ENCODE measurements around the gene SLC19A3. TPM values are rescaled to one million over a fixed set of nuclear protein-coding genes. Genes with fewer than 3 reads are reported as not detected.
"Not testable (repeated sequence)": the region's sequence is repeated elsewhere in the genome, so short reads cannot be mapped to it uniquely, and the experiment has no call there.

The SLC19A3 gene
- 1 to 10 TPM in 3 of 8 experiments, under 1 TPM in 5; 0.27 to 7.5 (median 0.78) TPM for total RNA-seq

GRCh38 chr2:227717687-227718567, at the start of gene SLC19A3:
Gene SLC19A3, minus strand, starts transcription at chr2:227718028. Its CDS starts 15,710 bp downstream, at chr2:227702318.
- 0 to 30% (median 7%) methylated on average over 2 to 20 of the region's 35 CpGs; no CpG with 5 or more reads in 1 of the 10 experiments for WGBS, 10 experiments
- ATAC-seq (replicated peaks in 6 of 8) = peak; percentile 92 to 100 (median 99)
- Histone ChIP-seq H3K4me3 (peak within 1 kb of the TSS; percentile 34 to 39 (median 37)), H3K4me1 (replicated peaks in 1 of 2) (no peaks in the 10 kb centered on the region), H3K27ac (no peak within 1 kb of the TSS)
- in situ Hi-C loops (cut with MboI; ENCODE audit: low pct_unique_long_range_greater_than_20kb in 2 of 9, low sequenced_read_pairs in 9 of 9, unreplicated experiment in 9 of 9) = no loop called here

GRCh38 chr2:227766373-227766883, 48.6 kb upstream of the SLC19A3 start:
- no peak overlapping the region for H3K4me3 ChIP-seq
- no peak overlapping the region for H3K27ac ChIP-seq
- 0 to 49% (median 23%) methylated on average over 2 to 10 of the region's 11 CpGs; no CpG with 5 or more reads in 1 of the 10 experiments for WGBS, 10 experiments
- in situ Hi-C loops (cut with MboI; ENCODE audit: low pct_unique_long_range_greater_than_20kb in 2 of 9, low sequenced_read_pairs in 9 of 9, unreplicated experiment in 9 of 9) = loop anchor here in 7 of 9 experiments (5.0 to 25.0 kb wide), 6 partner anchors 102 to 629 kb away; partner anchors contain the start of gene SCYGR5 (in 3 of the 7)
- ATAC-seq (replicated peaks in 6 of 8) = peak; percentile 91 to 100 (median 94)
- H3K4me1 ChIP-seq (replicated peaks in 1 of 2) = no peaks in the 10 kb centered on the region

- no peak overlapping the region for H3K27ac ChIP-seq
- in situ Hi-C loops (cut with MboI; ENCODE audit: low pct_unique_long_range_greater_than_20kb in 2 of 9, low sequenced_read_pairs in 9 of 9, unreplicated experiment in 9 of 9) = loop anchor here in 7 of 9 experiments (5.0 to 25.0 kb wide), 6 partner anchors 101 to 629 kb away; partner anchors contain the start of gene SCYGR5 (in 3 of the 7)
- 10 to 47% (median 26%) methylated on average over 2 to 4 of the region's 4 CpGs; no CpG with 5 or more reads in 1 of the 10 experiments for WGBS, 10 experiments
- no peaks in the 10 kb centered on the region for H3K4me1 ChIP-seq (replicated peaks in 1 of 2)
- ATAC-seq (replicated peaks in 6 of 8) = no peak
- H3K4me3 ChIP-seq = no peak overlapping the region
These were observed 48.1 kb upstream of the SLC19A3 start for GRCh38 chr2:227765788-227766372.

- ATAC-seq (replicated peaks in 6 of 8) = peak in 3 of 8 experiments; percentile 11 to 71 (median 51)
- no peaks in the 10 kb centered on the region for H3K4me1 ChIP-seq (replicated peaks in 1 of 2)
- in situ Hi-C loops (cut with MboI; ENCODE audit: low pct_unique_long_range_greater_than_20kb in 2 of 9, low sequenced_read_pairs in 9 of 9, unreplicated experiment in 9 of 9) = loop anchor here in 7 of 9 experiments (10.0 to 25.0 kb wide), 5 partner anchors 97 to 625 kb away; partner anchors contain the start of gene SCYGR5 (in 3 of the 7)
- H3K27ac ChIP-seq = no peak overlapping the region
- WGBS, 10 experiments = 30 to 58% (median 41%) methylated on average over 2 to 5 of the region's 6 CpGs; no CpG with 5 or more reads in 1 of the 10 experiments
- H3K4me3 ChIP-seq = no peak overlapping the region
These were observed 44.1 kb upstream of the SLC19A3 start for GRCh38 chr2:227761740-227762476.

GRCh38 chr2:227759411-227760118, 41.7 kb upstream of the SLC19A3 start:
- 47 to 71% (median 61%) methylated on average over 1 to 13 of the region's 13 CpGs; no CpG with 5 or more reads in 1 of the 10 experiments for WGBS, 10 experiments
- Histone ChIP-seq H3K4me3 (no peak overlapping the region), H3K4me1 (replicated peaks in 1 of 2) (no peaks in the 10 kb centered on the region), H3K27ac (no peak overlapping the region)
- in situ Hi-C loops (cut with MboI; ENCODE audit: low pct_unique_long_range_greater_than_20kb in 2 of 9, low sequenced_read_pairs in 9 of 9, unreplicated experiment in 9 of 9) = loop anchor here in 7 of 9 experiments (10.0 to 25.0 kb wide), 5 partner anchors 95 to 622 kb away; partner anchors contain the start of gene SCYGR5 (in 3 of the 7)
- peak in 4 of 8 experiments; percentile 35 to 80 (median 62) for ATAC-seq (replicated peaks in 6 of 8)

- H3K4me3 ChIP-seq; ATAC-seq (replicated peaks in 6 of 8); H3K4me1 ChIP-seq (replicated peaks in 1 of 2); H3K27ac ChIP-seq: not testable (repeated sequence)
- 0 to 100% (median 60%) methylated on average over 1 to 4 of the region's 4 CpGs; no CpG with 5 or more reads in 3 of the 10 experiments for WGBS, 10 experiments
- in situ Hi-C loops (cut with MboI; ENCODE audit: low pct_unique_long_range_greater_than_20kb in 2 of 9, low sequenced_read_pairs in 9 of 9, unreplicated experiment in 9 of 9) = loop anchor here in 7 of 9 experiments (25.0 kb wide), 4 partner anchors 94 to 619 kb away; partner anchors contain the start of gene SCYGR5 (in 2 of the 7)
These were observed 38.4 kb upstream of the SLC19A3 start for GRCh38 chr2:227756261-227756660.

GRCh38 chr2:227748079-227748478, 30.3 kb upstream of the SLC19A3 start:
- ATAC-seq (replicated peaks in 6 of 8) = peak in 1 of 8 experiments; percentile 36
- H3K27ac ChIP-seq = no peak overlapping the region
- no peak overlapping the region for H3K4me3 ChIP-seq
- WGBS, 10 experiments = 0 to 73% (median 54%) methylated on average over 1 to 6 of the region's 6 CpGs; no CpG with 5 or more reads in 1 of the 10 experiments
- H3K4me1 ChIP-seq (replicated peaks in 1 of 2) = no peaks in the 10 kb centered on the region
- in situ Hi-C loops (cut with MboI; ENCODE audit: low pct_unique_long_range_greater_than_20kb in 2 of 9, low sequenced_read_pairs in 9 of 9, unreplicated experiment in 9 of 9) = no loop called here

GRCh38 chr2:227745594-227745993, 27.8 kb upstream of the SLC19A3 start, which contains the start of gene SCYGR8:
Gene SCYGR8, plus strand, starts transcription at chr2:227745894. Its CDS starts 0 bp downstream, at chr2:227745894.
- no peak within 1 kb of the TSS for H3K4me3 ChIP-seq
- no peaks in the 10 kb centered on the region for H3K4me1 ChIP-seq (replicated peaks in 1 of 2)
- no peak within 1 kb of the TSS for H3K27ac ChIP-seq
- 55 to 100% (median 70%) methylated on average over 1 to 4 of the region's 9 CpGs; no CpG with 5 or more reads in 4 of the 10 experiments for WGBS, 10 experiments
- in situ Hi-C loops (cut with MboI; ENCODE audit: low pct_unique_long_range_greater_than_20kb in 2 of 9, low sequenced_read_pairs in 9 of 9, unreplicated experiment in 9 of 9) = no loop called here
- no peak for ATAC-seq (replicated peaks in 6 of 8)

GRCh38 chr2:227740705-227741104, 22.9 kb upstream of the SLC19A3 start:
- H3K4me1 ChIP-seq (replicated peaks in 1 of 2); in situ Hi-C loops (cut with MboI; ENCODE audit: low pct_unique_long_range_greater_than_20kb in 2 of 9, low sequenced_read_pairs in 9 of 9, unreplicated experiment in 9 of 9); H3K4me3 ChIP-seq; H3K27ac ChIP-seq; ATAC-seq (replicated peaks in 6 of 8): not testable (repeated sequence)
- 58 to 85% (median 66%) methylated on average over 1 to 6 of the region's 7 CpGs; no CpG with 5 or more reads in 3 of the 10 experiments for WGBS, 10 experiments

GRCh38 chr2:227739351-227739750, 21.5 kb upstream of the SLC19A3 start:
- no peak overlapping the region for H3K27ac ChIP-seq
- WGBS, 10 experiments = 33 to 78% (median 76%) methylated on average over 2 to 14 of the region's 14 CpGs; no CpG with 5 or more reads in 3 of the 10 experiments
- in situ Hi-C loops (cut with MboI; ENCODE audit: low pct_unique_long_range_greater_than_20kb in 2 of 9, low sequenced_read_pairs in 9 of 9, unreplicated experiment in 9 of 9) = no loop called here
- H3K4me3 ChIP-seq = no peak overlapping the region
- no peak for ATAC-seq (replicated peaks in 6 of 8)
- no peaks in the 10 kb centered on the region for H3K4me1 ChIP-seq (replicated peaks in 1 of 2)

- 0 to 100% (median 67%) methylated on average over 1 of the region's 5 CpGs; no CpG with 5 or more reads in 5 of the 10 experiments for WGBS, 10 experiments
- in situ Hi-C loops (cut with MboI; ENCODE audit: low pct_unique_long_range_greater_than_20kb in 2 of 9, low sequenced_read_pairs in 9 of 9, unreplicated experiment in 9 of 9) = no loop called here
- Histone ChIP-seq H3K4me3 (no peak within 1 kb of the TSS), H3K4me1 (replicated peaks in 1 of 2) (no peaks in the 10 kb centered on the region), H3K27ac (no peak within 1 kb of the TSS)
- ATAC-seq (replicated peaks in 6 of 8) = no peak
These were observed 10.2 kb upstream of the SLC19A3 start, which contains the start of gene SCYGR7 for GRCh38 chr2:227728035-227728434. Gene SCYGR7, plus strand, starts transcription at chr2:227728335. Its CDS starts 0 bp downstream, at chr2:227728335.

Measured in motor neuron (in vitro differentiated cells).